Nephron (organoid): ENCODE results near the gene RIC8B.
"Not testable (repeated sequence)": the region's sequence is repeated elsewhere in the genome, so short reads cannot be mapped to it uniquely, and the experiment has no call there.

Experiments
- H3K27ac Mint-ChIP-seq, 3 experiments: 2 replicates each; pipeline ENCODE4 v1.8.0; 2020; ENCODE audit warnings: mixed read lengths in 3 of 3, mild to moderate bottlenecking in 2 of 3, moderate library complexity in 1 of 3
- H3K27me3 Mint-ChIP-seq: 2 replicates; pipeline ENCODE4 v1.8.0; 2021; ENCODE audit warnings: low read depth, mild to moderate bottlenecking, moderate library complexity, mixed read lengths
- H3K36me3 Mint-ChIP-seq: 2 replicates; pipeline ENCODE4 v1.8.0; 2020; ENCODE audit warnings: low read depth, mixed read lengths
- H3K4me1 Mint-ChIP-seq: 2 replicates; pipeline ENCODE4 v1.8.0; 2020; ENCODE audit warnings: mixed read lengths
- H3K4me3 Mint-ChIP-seq, 3 experiments: 2 replicates each; pipeline ENCODE4 v1.8.0; 2020; ENCODE audit warnings: mild to moderate bottlenecking in 3 of 3, mixed read lengths in 3 of 3, moderate library complexity in 2 of 3
- H3K9me3 Mint-ChIP-seq: 2 replicates; pipeline ENCODE4 v1.8.0; 2020; ENCODE audit warnings: mixed read lengths
- CTCF ChIP-seq, 3 experiments: fragments of 200-600 bp; sonication (generic); IDR thresholded peaks; one replicate each; pipeline ENCODE4 v1.5.0; 2021; ENCODE audit warnings: antibody characterized with exemption in 3 of 3; ENCODE audit not compliant: unreplicated experiment in 3 of 3

The RIC8B gene

DNA sequence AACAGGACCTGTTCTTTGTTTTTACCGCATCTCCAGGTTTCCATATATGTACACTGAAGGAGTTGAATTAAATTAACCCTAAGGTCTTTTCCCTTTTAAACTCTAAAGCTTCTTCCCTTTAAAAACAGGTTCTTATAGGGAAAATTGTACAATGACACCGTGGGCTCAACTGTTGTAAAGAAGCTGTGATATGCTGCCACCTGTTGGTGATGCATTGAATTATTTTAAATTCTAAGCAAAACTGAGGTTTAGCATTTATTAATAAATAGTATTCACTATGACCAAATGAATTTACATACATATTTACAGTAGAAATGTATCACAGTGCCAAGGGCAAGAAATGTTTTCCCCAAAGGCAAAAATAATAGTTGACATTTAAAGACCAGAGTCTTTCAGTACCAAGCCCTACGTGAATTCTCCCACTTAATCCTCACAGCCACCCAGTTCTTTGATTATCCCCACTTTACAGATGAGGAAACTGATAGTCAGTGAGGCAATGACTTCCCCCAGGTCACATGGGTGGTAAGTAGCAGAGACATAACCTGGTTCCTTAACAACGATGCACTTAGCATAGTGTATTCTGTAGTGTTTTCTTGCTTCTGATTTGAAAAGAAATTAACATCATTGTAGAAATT lies 145.5 kb downstream of the RIC8B start:
- peaks cover 15% of the 10 kb centered on the region for H3K4me1 Mint-ChIP-seq

GRCh38 chr12:106921976-106922375 lies 147.5 kb downstream of the RIC8B start:
- H3K27ac Mint-ChIP-seq, H3K9me3 Mint-ChIP-seq, H3K4me1 Mint-ChIP-seq, H3K4me3 Mint-ChIP-seq, H3K27me3 Mint-ChIP-seq, H3K36me3 Mint-ChIP-seq: not testable (repeated sequence)

More for the DNA sequence above, 145.5 kb downstream of the RIC8B start:
- Mint-ChIP-seq H3K27ac (no peak overlapping the region), H3K4me3 (no peak overlapping the region), H3K9me3 (peaks cover 6% of the 10 kb centered on the region), H3K36me3 (no peaks in the 10 kb centered on the region), H3K27me3 (no peaks in the 10 kb centered on the region)
- TF ChIP-seq CTCF (IDR thresholded peaks at IDR 0.05; ENCODE audit: unreplicated experiment in 3 of 3) = peak; percentile 71 to 83 (median 81)

GRCh38 chr12:106923594-106923993 lies 149.1 kb downstream of the RIC8B start:
- H3K36me3 Mint-ChIP-seq, H3K4me1 Mint-ChIP-seq, H3K27me3 Mint-ChIP-seq, H3K27ac Mint-ChIP-seq, H3K9me3 Mint-ChIP-seq, H3K4me3 Mint-ChIP-seq: not testable (repeated sequence)

GRCh38 chr12:106924268-106924861 lies 149.9 kb downstream of the RIC8B start:
- no peak for TF ChIP-seq CTCF (IDR thresholded peaks at IDR 0.05; ENCODE audit: unreplicated experiment in 3 of 3)
- Mint-ChIP-seq H3K36me3 (no peaks in the 10 kb centered on the region), H3K27me3 (peaks cover 4% of the 10 kb centered on the region), H3K4me3 (no peak overlapping the region), H3K9me3 (peaks cover 6% of the 10 kb centered on the region), H3K27ac (no peak overlapping the region), H3K4me1 (no peaks in the 10 kb centered on the region)

DNA sequence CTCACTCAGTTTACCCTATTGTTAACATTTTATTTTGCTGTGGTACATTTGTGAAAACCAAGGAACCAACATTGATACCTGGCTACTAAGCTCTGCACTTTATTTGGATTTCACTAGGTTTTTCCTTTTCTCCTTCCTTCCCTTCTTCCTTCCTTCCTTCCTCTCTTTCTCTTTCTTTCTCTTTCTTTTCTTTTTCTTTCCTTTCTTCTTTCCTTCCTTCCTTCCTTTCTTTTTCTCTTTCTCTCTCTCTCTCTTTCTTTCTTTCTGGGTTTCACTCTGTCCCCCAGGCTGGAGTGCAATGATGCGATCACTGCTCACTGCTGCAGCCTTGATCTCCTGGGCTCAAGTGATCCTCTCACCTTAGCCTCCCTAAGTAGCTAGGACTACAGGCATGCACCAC lies 152.2 kb downstream of the RIC8B start:
- Mint-ChIP-seq H3K27me3 (peaks cover 4% of the 10 kb centered on the region), H3K36me3 (no peaks in the 10 kb centered on the region), H3K27ac (no peak overlapping the region), H3K4me3 (no peak overlapping the region), H3K4me1 (no peaks in the 10 kb centered on the region), H3K9me3 (peaks cover 6% of the 10 kb centered on the region)
- TF ChIP-seq CTCF (IDR thresholded peaks at IDR 0.05; ENCODE audit: unreplicated experiment in 3 of 3) = no peak

DNA sequence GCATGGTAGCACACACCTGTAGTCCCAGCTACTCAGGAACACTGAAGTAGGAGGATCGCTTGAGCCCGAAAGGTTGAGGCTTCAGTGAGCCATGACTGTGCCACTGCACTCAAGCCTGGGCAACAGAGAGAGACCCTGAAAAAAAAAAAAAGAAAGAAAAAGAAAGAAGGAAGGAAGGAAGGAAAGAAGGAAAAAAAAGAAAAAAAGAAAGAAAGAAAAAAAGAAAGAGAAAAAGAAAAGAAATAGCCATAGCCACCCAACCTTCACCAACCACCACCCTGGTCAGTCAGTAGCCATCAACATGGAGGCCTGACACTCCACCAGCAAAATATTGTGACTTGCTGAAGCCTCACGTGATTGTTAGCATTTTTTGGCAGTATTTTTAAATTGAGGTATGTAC lies 159.8 kb downstream of the RIC8B start:
- peaks cover 5% of the 10 kb centered on the region for H3K27me3 Mint-ChIP-seq
- TF ChIP-seq CTCF (IDR thresholded peaks at IDR 0.05; ENCODE audit: unreplicated experiment in 3 of 3) = no peak
- no peaks in the 10 kb centered on the region for H3K4me1 Mint-ChIP-seq
- H3K36me3 Mint-ChIP-seq = no peaks in the 10 kb centered on the region
- H3K27ac Mint-ChIP-seq = no peak overlapping the region
- no peak overlapping the region for H3K4me3 Mint-ChIP-seq
- no peaks in the 10 kb centered on the region for H3K9me3 Mint-ChIP-seq
